GM18873 (cell line): ENCODE data around the gene TNFRSF8.
"Not testable (repeated sequence)": the region's sequence is repeated elsewhere in the genome, so short reads cannot be mapped to it uniquely, and the experiment has no call there.

Experiments used
- ATAC-seq: cut with Tn5 transposase; IDR thresholded peaks from one replicate; pipeline ENCODE4 v1.9.1; 2021; ENCODE audit warnings: mild to moderate bottlenecking, moderate library complexity, moderate number of reproducible peaks; ENCODE audit not compliant: unreplicated experiment, low FRiP score

TNFRSF8 gene

GRCh38 chr1:12083766-12084165 lies 20.7 kb downstream of the TNFRSF8 start:
- ATAC-seq = no peak

DNA sequence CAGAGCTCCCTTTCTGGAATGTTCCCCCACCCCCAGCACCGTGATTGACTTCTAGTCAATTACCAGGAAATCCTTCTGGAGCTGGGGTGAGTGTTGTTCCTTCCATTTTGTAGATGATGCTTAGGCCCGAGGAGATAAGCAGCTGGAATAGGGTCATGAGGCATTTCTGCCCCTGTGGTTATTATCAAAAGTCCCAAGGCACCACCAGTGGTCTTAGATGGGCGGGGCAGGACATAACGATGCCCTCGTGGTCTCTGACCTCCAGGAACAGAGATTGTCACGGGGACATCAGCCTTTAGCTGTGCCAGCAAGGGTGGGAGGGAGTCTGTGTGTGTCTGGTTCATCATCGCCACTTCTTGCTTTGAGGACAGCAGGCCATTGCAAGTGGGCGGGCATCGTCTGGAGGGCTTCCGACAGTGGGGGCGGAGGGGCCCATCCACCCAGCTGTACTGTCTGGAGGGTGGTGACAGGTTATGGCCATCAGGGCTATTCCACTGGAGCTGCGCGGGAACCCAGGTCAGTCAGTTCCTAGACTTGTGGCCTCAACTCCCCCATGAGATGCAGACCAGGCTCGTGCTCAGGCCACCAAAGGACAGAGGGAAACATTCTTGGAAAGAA lies 22.6 kb downstream of the TNFRSF8 start:
- ATAC-seq = no peak

GRCh38 chr1:12087797-12088314 lies 24.8 kb downstream of the TNFRSF8 start:
- no peak for ATAC-seq

DNA sequence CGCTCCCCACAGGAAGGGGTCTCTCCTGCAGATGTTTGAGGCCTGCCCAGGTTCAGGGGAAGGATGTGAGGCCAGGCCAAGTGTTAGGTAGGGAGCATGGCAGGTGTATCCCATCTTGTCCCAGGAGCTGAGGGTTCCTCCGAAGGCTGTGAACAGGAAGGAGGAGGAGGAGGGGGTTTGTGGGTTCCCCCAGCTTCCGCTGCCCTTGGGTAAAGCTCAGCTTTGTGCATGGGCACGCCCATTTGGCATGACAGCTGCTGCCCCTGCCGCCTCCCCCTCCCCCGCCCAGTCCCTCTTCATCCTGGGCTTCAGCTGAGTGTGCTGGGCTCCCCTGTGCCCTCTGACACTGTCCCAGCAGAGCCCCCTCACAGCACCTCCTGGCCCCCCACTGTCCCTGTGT lies 25.5 kb downstream of the TNFRSF8 start:
- ATAC-seq = no peak

- ATAC-seq = no peak
Observed at GRCh38 chr1:12090326-12090725, 27.2 kb downstream of the TNFRSF8 start.

- no peak for ATAC-seq
Observed at GRCh38 chr1:12091191-12091590, 28.1 kb downstream of the TNFRSF8 start.

DNA sequence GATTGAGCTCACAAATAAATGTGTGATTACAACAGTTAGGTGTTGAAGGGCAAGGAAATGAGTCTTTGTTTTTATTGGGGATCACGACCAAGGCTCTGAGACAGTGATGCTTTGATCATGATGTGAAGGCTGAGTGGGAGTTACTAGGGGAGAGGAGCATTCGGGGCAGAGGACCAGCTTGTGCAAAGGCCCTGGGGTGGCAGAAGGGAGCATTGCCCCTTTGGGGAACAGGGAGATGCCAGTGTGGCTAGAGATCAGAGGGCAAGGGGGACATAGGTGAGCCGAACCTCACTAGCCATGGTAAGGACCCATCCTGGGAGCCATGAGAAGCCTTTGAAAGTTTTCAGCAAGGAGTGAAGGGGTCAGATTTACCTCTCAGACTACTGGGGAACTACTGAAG lies 31.1 kb downstream of the TNFRSF8 start:
- no peak for ATAC-seq

DNA sequence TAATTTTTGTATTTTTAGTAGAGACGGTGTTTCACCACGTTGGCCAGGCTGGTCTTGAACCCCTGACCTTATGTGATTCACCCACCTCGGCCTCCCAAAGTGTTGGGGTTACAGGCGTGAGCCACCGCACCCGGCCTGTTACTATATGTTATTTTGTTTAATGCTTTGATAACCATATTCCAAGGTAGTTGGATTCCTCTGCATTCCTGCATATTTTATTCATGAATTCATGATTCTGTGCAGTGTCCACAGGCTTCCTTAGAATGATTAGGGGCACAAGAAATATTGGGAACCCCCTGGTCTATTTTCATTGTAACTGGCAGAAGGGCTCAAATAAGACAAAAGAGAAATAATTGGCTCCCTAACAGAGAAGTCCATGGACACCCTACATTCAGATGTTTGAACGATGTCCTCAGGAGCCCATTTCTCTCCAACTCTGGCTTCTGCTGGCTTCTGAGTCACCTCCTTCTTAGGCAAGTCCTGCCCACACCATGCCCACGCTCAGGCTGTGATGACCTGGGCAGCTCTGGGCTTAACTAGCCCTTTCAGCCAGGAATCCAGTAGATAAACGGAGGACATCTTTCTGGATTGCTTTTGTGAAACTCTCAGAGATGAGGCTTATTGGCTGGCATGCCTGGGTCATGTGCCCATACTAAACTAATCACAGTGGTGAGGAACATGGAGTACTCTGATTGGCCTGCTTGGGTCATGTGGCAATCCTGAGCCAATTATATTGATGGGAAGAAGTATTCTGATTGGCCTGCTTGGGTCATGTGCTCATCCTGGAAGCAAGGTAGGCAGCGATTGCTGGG lies 32.6 kb downstream of the TNFRSF8 start:
- no peak for ATAC-seq

DNA sequence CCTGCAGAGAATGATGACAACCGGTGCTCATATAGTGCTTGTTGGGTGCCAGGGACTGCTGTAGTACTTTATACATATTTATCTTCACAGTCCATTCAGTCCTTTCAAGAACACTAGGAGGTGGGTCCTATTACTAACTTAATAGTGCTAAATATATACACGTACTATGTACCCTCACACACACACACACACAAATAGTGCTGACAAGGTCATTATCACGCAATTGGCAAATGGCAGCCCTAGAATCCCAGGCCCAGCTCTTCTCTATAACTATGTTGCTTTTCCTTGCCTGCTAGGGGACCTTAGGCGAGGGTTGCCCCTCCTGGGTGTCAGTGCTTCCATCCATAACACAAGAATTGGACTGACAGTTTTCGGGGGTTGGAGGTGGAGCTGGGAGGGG lies 33.5 kb downstream of the TNFRSF8 start:
- ATAC-seq = no peak

DNA sequence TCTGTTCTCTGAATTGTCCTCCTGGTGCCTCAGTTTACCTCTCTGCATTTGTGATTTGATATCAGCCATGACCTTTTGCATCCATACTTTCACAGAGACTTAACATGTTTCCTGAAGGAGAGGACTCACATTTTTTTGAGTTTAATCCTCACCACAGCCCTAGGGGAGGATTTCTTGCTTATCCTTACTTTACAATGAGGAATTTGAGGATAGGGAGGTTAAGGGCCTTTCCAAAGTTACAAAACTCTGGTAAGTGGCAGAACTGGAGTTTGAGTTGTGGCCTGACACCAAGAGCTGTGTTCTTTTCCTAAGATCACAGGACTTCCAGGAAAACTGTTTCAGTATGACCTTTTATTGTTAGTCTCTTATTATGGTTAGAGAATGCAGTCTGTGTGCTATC lies 34.2 kb downstream of the TNFRSF8 start:
- ATAC-seq = no peak

DNA sequence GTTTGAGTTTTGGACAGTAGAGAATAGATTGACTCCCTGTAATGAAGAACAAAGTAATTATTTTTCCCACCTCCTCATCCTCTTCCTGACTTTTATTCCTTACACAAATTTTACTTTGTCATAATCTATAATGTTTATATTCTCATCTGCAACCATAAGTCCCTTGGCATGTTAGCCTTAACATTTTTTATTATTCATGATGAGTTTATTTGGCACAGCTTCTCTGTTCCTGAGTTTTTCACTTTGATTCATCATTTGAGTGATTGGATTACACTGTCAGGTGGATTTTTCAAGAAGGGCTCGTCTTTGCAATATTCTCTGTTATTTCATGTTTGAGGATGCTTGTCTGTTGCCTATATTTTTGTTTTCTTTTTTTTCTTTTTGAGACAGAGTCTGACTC lies 35.7 kb downstream of the TNFRSF8 start:
- no peak for ATAC-seq

DNA sequence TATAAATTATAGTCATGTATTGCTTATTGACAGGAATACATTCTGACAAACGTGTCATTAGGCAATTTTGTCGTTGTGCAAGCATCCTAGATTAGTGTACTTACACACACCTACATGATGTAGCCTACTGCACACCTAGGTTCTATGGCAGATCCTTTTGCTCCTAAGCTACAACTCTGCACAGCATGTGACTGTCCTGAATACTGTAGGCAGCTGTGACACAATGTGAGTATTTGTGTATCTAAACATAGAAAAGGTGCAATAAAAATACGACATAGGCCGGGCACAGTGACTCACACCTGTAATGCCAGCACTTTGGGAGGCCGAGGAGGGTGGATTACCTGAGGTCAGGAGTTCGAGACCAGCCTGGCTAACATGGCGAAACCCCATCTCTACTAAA lies 36.5 kb downstream of the TNFRSF8 start:
- ATAC-seq = no peak

GRCh38 chr1:12100071-12100470 lies 37.0 kb downstream of the TNFRSF8 start:
- no peak for ATAC-seq

GRCh38 chr1:12101120-12101519 lies 38.0 kb downstream of the TNFRSF8 start:
- ATAC-seq = not testable (repeated sequence)

DNA sequence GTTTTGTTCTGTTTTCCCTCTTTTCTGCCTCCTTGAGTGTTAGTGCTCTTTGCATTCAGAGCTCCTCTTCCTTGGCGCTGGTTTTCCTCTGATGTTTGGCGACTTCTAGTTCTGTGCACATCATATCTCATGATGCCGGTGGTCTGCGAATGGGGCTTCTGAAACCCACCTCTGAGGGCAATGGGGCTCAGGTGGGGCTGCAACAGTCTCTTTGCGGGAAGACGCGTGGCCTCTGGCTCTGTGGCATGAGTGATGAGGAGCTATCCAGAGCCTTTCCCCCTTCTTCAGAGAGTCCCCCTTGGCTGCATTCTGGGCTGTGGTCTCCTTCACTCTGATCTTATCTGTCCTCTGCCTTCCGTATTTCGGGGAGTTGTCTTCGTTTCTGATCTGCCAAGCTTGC lies 39.0 kb downstream of the TNFRSF8 start:
- no peak for ATAC-seq

- ATAC-seq = no peak
Observed at GRCh38 chr1:12104417-12104816, 41.3 kb downstream of the TNFRSF8 start.

- ATAC-seq = no peak
Observed at GRCh38 chr1:12106153-12106552, 43.0 kb downstream of the TNFRSF8 start.

- not testable (repeated sequence) for ATAC-seq
Observed at GRCh38 chr1:12106861-12107260, 43.8 kb downstream of the TNFRSF8 start.

DNA sequence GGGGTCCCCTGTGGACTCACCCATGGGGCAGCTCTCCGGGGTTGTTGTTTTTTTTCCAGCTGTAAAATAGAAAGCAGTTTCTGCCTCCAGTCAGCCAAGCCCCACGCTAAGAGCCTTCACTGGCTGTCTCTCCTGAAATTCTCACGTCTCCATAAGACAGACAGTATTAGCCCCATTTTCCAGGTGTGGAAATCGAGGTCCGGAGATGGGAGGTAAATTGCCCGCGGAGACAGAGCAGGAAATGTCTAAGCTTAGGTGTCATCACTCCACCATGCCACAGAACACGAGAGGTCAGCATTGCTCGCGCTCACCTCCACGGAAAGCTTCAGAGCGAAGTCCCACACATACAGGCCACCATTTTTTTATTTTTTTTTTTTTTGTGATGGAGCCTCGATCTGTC lies 44.6 kb downstream of the TNFRSF8 start:
- no peak for ATAC-seq

- no peak for ATAC-seq
Observed at GRCh38 chr1:12109901-12110300, 46.8 kb downstream of the TNFRSF8 start.

DNA sequence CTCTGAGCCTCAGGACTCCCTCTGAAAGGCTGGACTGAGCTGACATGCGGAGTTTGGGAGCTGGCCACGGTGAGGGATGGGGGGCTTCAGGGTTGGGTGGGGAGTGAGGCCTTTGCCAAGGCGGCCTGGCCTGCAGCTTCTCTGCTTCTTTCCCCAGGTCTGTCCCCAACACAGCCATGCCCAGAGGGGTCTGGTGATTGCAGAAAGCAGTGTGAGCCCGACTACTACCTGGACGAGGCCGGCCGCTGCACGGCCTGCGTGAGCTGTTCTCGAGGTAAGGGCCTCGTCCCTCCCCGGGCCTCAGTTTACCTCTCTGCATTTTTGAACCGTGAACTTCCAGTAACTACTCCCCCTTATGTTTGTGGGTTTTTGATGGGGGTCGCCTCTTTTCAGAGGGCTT lies 48.6 kb downstream of the TNFRSF8 start:
- ATAC-seq = no peak

DNA sequence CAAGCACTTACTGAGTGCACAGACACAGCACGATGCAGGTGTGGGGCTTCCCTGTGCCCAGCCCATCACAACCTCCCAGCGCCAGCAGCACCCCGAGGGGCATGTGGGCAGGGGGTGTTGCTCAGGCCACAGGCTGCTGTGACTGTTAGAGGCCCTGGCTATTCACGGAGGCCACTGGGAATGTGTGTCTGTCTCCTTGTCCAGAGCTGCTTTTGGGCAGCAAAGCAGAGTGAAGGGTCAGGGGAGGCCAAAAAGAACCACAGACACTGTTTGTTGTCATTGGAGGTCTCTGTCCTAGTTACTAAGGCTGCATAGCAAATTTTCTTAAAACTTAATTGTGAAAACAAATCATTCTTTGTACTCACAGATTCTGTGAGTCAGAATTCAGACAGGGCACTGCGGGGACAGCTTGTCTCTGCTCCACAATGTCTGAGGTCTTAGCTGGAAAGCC lies 49.6 kb downstream of the TNFRSF8 start:
- no peak for ATAC-seq
